Stimulated activated CD4-positive, alpha-beta T cell treated with anti-CD3 and anti-CD28 coated beads, Interleukin-12 subunit alpha, Interleukin-12 subunit beta, amount 100 ng/mL, for 4 hours (primary cell): ENCODE results near the gene NKIRAS1.
"Not testable (repeated sequence)": the region's sequence is repeated elsewhere in the genome, so short reads cannot be mapped to it uniquely, and the experiment has no call there.

ENCODE experiments used
- DNase-seq: peaks from one replicate; pipeline ENCODE4 v3.0.0-alpha.2; 2020

The NKIRAS1 gene

GRCh38 chr3:23895181-23895580 lies 21.6 kb downstream of the NKIRAS1 start:
- no peak for DNase-seq

GRCh38 chr3:23894254-23895061 lies 22.3 kb downstream of the NKIRAS1 start:
- no peak for DNase-seq

DNA sequence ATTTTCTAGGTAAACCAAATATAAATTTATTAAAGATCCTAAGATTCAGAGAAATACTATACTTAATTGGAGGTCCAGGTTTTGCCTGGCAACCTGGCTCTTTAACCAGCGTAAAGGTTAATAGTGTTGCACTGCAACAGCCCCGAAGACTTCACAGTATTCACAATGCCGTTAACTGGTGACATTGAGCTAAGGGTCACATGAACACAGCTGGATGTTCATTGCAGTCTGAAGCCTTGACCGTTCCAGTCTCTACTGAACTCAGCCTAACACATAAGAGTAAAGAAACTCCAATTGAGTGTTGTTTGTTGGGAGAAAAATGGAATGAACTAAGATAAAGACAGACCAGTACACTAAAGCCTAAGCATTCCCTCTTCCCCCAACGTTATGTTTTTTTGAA lies 26.8 kb downstream of the NKIRAS1 start:
- DNase-seq, result no peak

DNA sequence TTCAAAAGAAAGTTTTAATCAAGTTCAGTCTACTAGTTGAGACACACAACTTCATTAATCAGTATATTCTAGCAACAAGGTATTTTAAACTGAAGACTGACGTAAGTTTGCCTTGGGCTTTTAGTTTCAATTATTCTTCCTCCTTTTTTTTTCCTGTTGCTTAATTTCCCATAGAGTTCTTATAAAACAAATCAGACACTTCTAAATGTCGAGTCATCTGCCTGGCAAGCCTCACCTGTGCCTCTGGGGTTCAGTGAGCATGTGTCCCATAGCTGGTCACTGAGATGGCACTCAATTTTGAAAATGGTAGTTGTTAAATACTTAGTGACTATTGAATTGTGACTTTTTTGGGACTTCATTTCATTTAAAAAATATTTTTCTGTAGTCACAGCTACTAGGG lies 27.4 kb downstream of the NKIRAS1 start:
- no peak for DNase-seq

DNA sequence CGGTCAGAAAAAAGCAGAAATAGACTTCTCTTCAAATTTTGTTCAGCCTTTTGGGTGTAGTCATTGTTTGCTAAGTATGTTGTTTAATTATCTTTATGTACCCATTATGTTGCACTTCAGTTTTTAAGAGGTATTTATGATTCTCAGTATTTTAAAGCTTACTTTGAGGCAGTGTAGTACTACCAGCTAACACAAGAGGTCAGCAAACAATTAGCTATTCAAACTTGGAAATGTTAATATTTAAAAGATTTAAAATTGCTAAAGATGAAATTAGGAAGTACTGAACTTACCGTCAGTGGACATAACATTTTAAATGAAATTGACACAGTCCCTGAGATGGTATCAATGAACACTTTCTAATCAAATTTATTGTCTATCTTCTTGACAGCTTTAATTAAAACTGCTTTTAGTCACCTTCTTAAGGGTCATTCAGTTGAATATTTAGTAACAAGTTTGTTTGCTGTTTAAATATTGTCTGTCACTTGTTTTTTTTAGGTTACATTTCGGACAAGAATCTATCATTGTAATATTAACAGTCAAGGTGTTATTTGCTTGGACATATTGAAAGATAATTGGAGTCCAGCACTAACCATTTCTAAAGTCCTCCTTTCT lies 28.1 kb downstream of the NKIRAS1 start:
- no peak for DNase-seq

GRCh38 chr3:23886311-23886710 lies 30.5 kb downstream of the NKIRAS1 start:
- DNase-seq, result no peak

DNA sequence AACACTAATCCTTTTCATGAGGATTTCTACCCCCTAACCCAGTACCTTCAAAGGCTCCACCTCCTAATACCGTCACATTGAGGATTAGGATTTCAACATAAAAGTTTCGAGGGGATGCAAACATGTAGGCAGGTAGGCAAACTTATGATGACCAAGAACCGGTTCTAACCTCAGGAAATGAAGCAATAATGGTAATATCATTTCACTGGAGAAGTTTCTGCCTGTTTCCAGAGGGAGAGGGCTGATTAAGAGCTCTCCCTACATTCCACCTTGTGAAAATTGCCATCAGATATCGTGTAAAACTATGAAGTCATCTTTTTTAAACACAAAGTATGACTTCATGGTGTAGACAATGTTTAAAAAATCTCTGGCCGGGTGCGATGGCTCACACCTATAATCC lies 31.6 kb downstream of the NKIRAS1 start:
- DNase-seq, result no peak

- no peak for DNase-seq
These were observed 32.3 kb downstream of the NKIRAS1 start for GRCh38 chr3:23884481-23884880.

GRCh38 chr3:23882487-23882918 lies 34.3 kb downstream of the NKIRAS1 start:
- no peak for DNase-seq

- DNase-seq, result not testable (repeated sequence)
These were observed 34.8 kb downstream of the NKIRAS1 start for GRCh38 chr3:23881993-23882392.

DNA sequence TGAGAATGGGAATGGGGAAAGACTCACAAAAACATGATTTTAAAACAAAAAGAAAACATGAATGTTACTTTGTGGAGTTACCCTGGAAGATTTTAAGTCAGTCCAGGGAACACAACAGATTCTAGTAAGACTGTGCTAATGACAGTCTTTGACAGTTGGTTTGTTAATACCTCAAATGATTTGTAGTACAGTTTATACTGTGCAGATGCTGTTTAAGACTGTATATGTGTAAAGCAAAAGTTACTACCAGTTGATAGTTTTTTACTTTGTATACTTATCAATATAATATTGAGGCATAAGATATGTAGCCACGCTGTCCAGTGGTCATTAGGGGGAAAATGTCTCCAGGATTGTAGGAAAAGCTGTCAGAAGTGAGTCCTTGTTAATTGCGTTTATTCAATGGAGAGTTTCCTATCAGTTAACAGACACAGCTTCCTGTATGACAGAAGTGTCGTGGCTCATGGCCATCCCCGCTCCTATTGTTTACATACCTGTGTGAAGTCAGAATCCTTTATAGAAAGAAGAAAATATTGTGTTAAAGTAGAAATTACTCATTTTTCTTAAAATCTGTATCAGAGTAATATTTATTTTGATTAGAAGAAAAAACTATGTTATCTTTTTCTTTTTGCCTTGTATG lies 36.0 kb downstream of the NKIRAS1 start:
- DNase-seq, result no peak

DNA sequence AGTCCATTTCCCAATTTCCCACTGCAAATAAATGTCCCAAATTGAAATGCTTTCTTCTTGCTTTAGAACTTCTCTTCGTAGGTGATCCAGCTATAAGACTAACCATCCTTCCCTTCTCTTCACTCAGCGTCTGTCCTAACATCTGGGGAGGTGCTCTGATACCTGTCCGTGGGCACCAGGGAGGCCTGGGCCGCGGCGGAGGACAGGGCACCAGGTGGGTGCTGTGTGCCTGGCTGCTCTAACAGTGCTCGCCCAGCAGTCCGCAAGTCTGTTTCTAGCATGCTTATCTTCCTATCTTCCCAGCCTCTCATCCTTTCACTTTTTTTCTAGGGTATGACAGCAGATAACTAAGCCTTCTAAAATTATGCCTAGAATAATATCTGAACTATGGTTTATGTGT lies 37.3 kb downstream of the NKIRAS1 start:
- no peak for DNase-seq

DNA sequence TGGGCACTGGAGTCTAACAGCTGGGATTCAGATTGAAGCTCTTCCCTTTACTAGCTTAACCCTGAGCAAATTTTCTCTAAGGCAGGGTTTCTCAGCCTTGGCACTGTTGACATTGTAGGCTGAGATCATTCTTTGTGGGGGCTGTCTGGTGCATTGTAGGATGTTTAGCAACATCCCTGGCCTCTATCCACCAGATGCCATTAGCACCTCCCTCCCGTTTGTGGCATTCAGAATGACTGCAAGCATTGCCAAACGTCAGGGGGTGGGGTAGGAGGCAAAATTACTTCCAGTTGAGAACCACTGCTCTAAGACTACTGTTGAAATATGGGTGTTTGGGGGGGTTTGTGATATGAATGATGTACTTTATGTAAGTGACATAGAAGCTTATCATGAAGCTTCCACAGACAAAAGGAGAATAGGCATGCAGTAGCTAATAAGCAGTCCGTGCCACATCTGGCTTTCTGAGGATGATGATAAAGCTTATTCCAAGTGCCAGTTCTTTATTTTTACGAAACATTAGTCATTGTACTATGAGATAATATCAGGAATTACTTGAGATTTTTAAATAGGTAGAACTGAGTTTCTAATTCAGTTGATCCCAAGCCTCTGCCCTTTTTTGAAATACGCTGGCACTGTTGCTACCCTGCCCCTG lies 39.3 kb downstream of the NKIRAS1 start:
- no peak for DNase-seq

- no peak for DNase-seq
These were observed 39.9 kb downstream of the NKIRAS1 start for GRCh38 chr3:23876923-23877322.

DNA sequence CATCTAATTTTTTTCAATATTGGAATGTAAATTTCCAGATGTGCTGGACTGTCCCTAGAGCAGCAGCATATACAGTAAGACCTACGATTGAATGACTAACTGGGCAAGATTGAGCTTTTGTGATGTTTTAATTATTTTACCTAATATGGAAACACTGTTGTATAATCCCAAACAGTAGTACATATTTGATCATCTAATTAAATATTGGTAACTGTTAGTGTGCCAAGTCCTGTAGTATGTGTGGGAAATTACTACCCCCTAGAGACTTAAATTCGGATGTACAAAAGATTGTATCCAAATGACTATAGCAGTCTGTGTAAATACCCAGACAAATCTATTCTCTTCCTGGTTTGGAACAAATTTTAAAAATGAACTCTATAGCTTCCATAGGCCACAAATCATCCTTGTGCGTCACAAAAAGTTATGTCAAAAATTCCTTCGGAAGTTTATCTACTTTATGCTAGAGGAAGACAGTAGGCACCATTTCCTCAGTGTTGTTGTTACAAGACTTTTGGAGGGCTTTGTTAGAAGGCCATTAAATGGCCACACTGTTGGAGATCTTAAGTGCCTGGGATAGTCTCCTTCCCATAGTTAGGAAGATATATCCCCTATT lies 41.6 kb downstream of the NKIRAS1 start:
- no peak for DNase-seq

GRCh38 chr3:23874359-23875112 lies 42.3 kb downstream of the NKIRAS1 start:
- DNase-seq, result no peak

- no peak for DNase-seq
These were observed 42.8 kb downstream of the NKIRAS1 start for GRCh38 chr3:23873941-23874340.

DNA sequence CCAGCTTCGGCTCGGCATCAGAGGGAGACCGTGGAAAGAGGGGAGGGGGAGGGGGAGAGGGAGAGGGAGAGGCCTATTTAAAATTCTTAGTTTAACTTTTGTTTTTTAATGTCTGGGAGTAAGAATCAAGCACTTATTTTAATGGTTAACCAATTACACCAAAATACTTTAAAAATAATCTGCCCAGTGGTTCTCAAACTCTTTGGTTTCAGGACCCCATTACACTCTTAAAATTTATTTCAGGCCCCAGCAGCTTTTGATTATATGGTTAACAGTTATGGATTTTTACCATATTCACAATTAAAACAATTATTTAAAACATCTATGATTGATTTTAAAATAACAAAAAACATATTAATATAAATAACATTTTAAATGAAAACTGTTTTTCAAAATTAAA lies 44.5 kb downstream of the NKIRAS1 start:
- DNase-seq, result no peak

DNA sequence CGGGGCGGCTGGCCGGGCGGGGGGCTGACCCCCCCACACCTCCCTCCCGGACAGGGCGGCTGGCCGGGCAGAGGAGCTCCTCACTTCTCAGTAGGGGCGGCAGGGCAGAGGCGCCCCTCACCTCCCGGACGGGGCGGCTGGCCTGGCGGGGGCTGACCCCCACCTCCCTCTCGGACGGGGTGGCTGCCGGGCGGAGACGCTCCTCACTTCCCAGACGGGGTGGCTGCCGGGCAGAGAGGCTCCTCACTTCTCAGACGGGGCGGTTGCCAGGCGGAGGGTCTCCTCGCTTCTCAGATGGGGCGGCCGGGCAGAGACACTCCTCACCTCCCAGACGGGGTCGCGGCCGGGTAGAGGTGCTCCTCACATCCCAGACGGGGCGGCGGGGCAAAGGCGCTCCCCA lies 45.4 kb downstream of the NKIRAS1 start:
- not testable (repeated sequence) for DNase-seq

DNA sequence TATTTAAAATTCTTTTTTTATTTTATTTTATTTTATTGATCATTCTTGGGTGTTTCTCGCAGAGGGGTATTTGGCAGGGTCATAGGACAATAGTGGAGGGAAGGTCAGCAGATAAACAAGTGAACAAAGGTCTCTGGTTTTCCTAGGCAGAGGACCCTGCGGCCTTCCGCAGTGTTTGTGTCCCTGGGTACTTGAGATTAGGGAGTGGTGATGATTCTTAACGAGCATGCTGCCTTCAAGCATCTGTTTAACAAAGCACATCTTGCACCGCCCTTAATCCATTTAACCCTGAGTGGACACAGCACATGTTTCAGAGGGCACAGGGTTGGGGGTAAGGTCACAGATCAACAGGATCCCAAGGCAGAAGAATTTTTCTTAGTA lies 46.1 kb downstream of the NKIRAS1 start:
- not testable (repeated sequence) for DNase-seq

GRCh38 chr3:23869977-23870662 lies 46.7 kb downstream of the NKIRAS1 start:
- DNase-seq, result no peak

DNA sequence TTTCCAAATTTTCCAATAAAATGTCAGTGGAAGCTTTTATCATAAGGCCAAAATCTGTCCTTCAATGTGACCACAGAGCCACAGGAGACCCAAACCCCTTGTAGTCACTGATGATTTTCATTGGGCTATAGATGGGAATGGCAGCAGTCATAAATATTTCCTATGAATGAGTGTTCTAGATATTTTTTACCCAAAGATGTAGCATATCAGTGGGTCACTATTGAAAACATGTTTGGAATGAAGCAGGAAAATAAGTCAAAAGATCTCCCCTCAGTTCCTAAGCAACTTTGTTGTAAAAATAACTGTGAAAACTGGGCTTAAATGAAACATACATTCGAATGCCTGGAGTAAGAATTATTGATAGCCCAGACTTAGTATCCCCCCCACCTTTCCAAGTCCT lies 49.0 kb downstream of the NKIRAS1 start:
- DNase-seq, result no peak
